SK-N-MC (cell line): Measurements from ENCODE around the gene MIB1.

Experiments
- DNase-seq: peaks from one replicate; pipeline ENCODE4 v3.0.0-alpha.2; 2011; ENCODE audit warnings: low read depth, low spot score
- H3K27ac ChIP-seq: fragments of 200-600 bp; sonication (generic); 2 replicates; pipeline ENCODE4 v1.5.1; 2016; ENCODE audit warnings: mixed run types
- H3K36me3 ChIP-seq: fragments of 200-600 bp; sonication (generic); 2 replicates; pipeline ENCODE4 v1.6.1; 2017; ENCODE audit warnings: antibody characterized with exemption, low read length, mixed read lengths; ENCODE audit not compliant: insufficient read depth
- H3K4me3 ChIP-seq: fragments of 200-600 bp; sonication (generic); 2 replicates; pipeline ENCODE4 v1.5.1; 2016
- H3K9ac ChIP-seq: fragments of 200-600 bp; sonication (generic); 2 replicates; pipeline ENCODE4 v1.8.0; 2017; ENCODE audit warnings: mixed run types, mixed read lengths; ENCODE audit not compliant: insufficient read length
- H3K9me3 ChIP-seq: fragments of 200-600 bp; sonication (generic); 2 replicates; pipeline ENCODE4 v1.6.1; 2017; ENCODE audit warnings: low read depth, mild to moderate bottlenecking, antibody characterized with exemption, low read length, moderate library complexity, mixed read lengths
- EZH2 ChIP-seq: fragments of 200-600 bp; sonication (generic); IDR thresholded peaks from one replicate; pipeline ENCODE4 v1.6.1; 2017; ENCODE audit warnings: antibody characterized with exemption
- FOXP2 ChIP-seq: optimal IDR thresholded peaks from 2 replicates; pipeline ENCODE3; 2011; ENCODE audit warnings: mild to moderate bottlenecking, moderate library complexity; ENCODE audit not compliant: insufficient read depth; ENCODE audit errors: extremely low read length, control extremely low read depth
- POLR2AphosphoS5 ChIP-seq: IDR thresholded peaks from 2 replicates; pipeline ENCODE4 v1.6.1; 2012; ENCODE audit warnings: mild to moderate bottlenecking, low read depth, low read length, borderline replicate concordance

The MIB1 gene

GRCh38 chr18:21798126-21798525 lies 57.5 kb downstream of the MIB1 start:
- no peak overlapping the region for H3K9ac ChIP-seq
- no peaks in the 10 kb centered on the region for H3K9me3 ChIP-seq
- no peak for DNase-seq
- peaks cover 19% of the 10 kb centered on the region for H3K36me3 ChIP-seq
- peak overlapping the region; percentile 42; the same call in 1 of the 2 replicates for H3K27ac ChIP-seq
- H3K4me3 ChIP-seq, result no peak overlapping the region
- TF ChIP-seq POLR2AphosphoS5 (no peak), EZH2 (no peak), FOXP2 (no peak)

- Histone ChIP-seq H3K9me3 (no peaks in the 10 kb centered on the region), H3K27ac (no peak overlapping the region), H3K9ac (no peak overlapping the region), H3K4me3 (no peak overlapping the region), H3K36me3 (peaks cover 31% of the 10 kb centered on the region)
- DNase-seq, result no peak
- TF ChIP-seq EZH2 (no peak), FOXP2 (no peak), POLR2AphosphoS5 (no peak)
Measured at GRCh38 chr18:21799721-21800120, 59.1 kb downstream of the MIB1 start.

- 0 out of 2 replicates have a peak, but pooled peaks cover under 1% of the 10 kb centered on the region for H3K9me3 ChIP-seq
- no peak overlapping the region for H3K4me3 ChIP-seq
- no peak for DNase-seq
- peaks cover 57% of the 10 kb centered on the region for H3K36me3 ChIP-seq
- no peak overlapping the region for H3K27ac ChIP-seq
- H3K9ac ChIP-seq, result no peak overlapping the region
- no peak for TF ChIP-seq POLR2AphosphoS5
- no peak for TF ChIP-seq EZH2
- no peak for TF ChIP-seq FOXP2
Measured at GRCh38 chr18:21803495-21803894, 62.9 kb downstream of the MIB1 start.

GRCh38 chr18:21805771-21806366 lies 65.3 kb downstream of the MIB1 start:
- DNase-seq, result no peak
- peaks cover 15% of the 10 kb centered on the region for H3K9me3 ChIP-seq
- no peak overlapping the region for H3K9ac ChIP-seq
- TF ChIP-seq POLR2AphosphoS5, result no peak
- TF ChIP-seq EZH2, result no peak
- no peak for TF ChIP-seq FOXP2
- H3K36me3 ChIP-seq, result peaks cover 74% of the 10 kb centered on the region
- no peak overlapping the region for H3K4me3 ChIP-seq
- no peak overlapping the region for H3K27ac ChIP-seq

- H3K36me3 ChIP-seq, result peaks cover 63% of the 10 kb centered on the region
Measured at GRCh38 chr18:21808185-21808584, 67.6 kb downstream of the MIB1 start.

GRCh38 chr18:21809725-21810124 lies 69.1 kb downstream of the MIB1 start:
- Histone ChIP-seq H3K9ac (no peak overlapping the region), H3K9me3 (peaks cover 15% of the 10 kb centered on the region), H3K36me3 (peaks cover 51% of the 10 kb centered on the region), H3K27ac (no peak overlapping the region), H3K4me3 (no peak overlapping the region)
- TF ChIP-seq FOXP2 (no peak), POLR2AphosphoS5 (no peak), EZH2 (no peak)
- DNase-seq, result no peak

More at GRCh38 chr18:21808185-21808584, 67.6 kb downstream of the MIB1 start:
- no peak for DNase-seq
- Histone ChIP-seq H3K9me3 (peaks cover 15% of the 10 kb centered on the region), H3K4me3 (no peak overlapping the region), H3K9ac (no peak overlapping the region), H3K27ac (no peak overlapping the region)
- TF ChIP-seq EZH2, result no peak
- no peak for TF ChIP-seq FOXP2
- no peak for TF ChIP-seq POLR2AphosphoS5

- H3K9ac ChIP-seq, result no peak overlapping the region
- TF ChIP-seq POLR2AphosphoS5 (no peak), FOXP2 (no peak), EZH2 (no peak)
- H3K27ac ChIP-seq, result no peak overlapping the region
- H3K36me3 ChIP-seq, result peaks cover 26% of the 10 kb centered on the region
- no peak overlapping the region for H3K4me3 ChIP-seq
- DNase-seq, result no peak
- no peaks in the 10 kb centered on the region; the same call in 1 of the 2 replicates for H3K9me3 ChIP-seq
Measured at GRCh38 chr18:21815101-21815500, 74.5 kb downstream of the MIB1 start.

- peaks cover 24% of the 10 kb centered on the region for H3K36me3 ChIP-seq
- H3K4me3 ChIP-seq, result no peak overlapping the region
- no peak overlapping the region for H3K9ac ChIP-seq
- TF ChIP-seq POLR2AphosphoS5 (no peak), EZH2 (no peak), FOXP2 (no peak)
- no peak for DNase-seq
- H3K9me3 ChIP-seq, result no peaks in the 10 kb centered on the region
- H3K27ac ChIP-seq, result peak overlapping the region; percentile 58; the same call in 1 of the 2 replicates
Measured at GRCh38 chr18:21820033-21820810, 79.6 kb downstream of the MIB1 start.
